Pulmonary artery endothelial cell (primary cell): Measurements from ENCODE around the gene ZNF565. TPM values are rescaled to one million over a fixed set of nuclear protein-coding genes. Genes with fewer than 3 reads are reported as not detected.
"Not testable (repeated sequence)": the region's sequence is repeated elsewhere in the genome, so short reads cannot be mapped to it uniquely, and the experiment has no call there.

Source experiments
- DNase-seq: peaks from one replicate; pipeline ENCODE4 v3.0.0-alpha.2; 2011; ENCODE audit warnings: low read depth, low spot score
- total RNA-seq: library from RNA; depleted of rRNA; stranded (reverse); fragments of >200 nt; gene quantifications from 2 replicates; pipeline ENCODE4 v1.2.3, GENCODE V29; 2014

The ZNF565 gene
- total RNA-seq, 1 donor from 2014 or later: 3.9 TPM

DNA sequence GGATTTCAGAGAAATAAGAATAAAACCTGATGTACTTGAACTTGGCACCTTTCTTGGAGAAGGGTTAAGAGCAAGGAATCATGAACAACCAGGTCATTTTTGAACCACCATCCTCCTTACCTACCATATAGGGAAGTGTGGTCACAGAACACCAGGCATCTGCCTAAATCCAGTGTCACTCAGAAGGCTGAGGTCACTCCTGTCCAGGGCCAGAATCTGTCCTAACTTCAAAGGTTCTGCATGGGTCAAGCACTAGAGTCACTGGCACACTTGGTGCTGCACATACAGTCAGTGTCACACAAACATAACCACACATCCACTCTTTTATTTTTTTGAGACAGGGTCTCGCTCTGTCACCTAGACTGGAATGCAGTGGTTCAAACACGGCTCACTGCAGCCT lies 1.6 kb downstream of the ZNF565 start:
- no peak for DNase-seq

- DNase-seq: no peak
These were observed 4.0 kb downstream of the ZNF565 start for GRCh38 chr19:36210497-36210896.

- no peak for DNase-seq
These were observed 5.1 kb downstream of the ZNF565 start for GRCh38 chr19:36209372-36209771.

GRCh38 chr19:36207605-36208252 lies 6.7 kb downstream of the ZNF565 start:
- no peak for DNase-seq

GRCh38 chr19:36203293-36203692 lies 11.2 kb downstream of the ZNF565 start:
- no peak for DNase-seq

DNA sequence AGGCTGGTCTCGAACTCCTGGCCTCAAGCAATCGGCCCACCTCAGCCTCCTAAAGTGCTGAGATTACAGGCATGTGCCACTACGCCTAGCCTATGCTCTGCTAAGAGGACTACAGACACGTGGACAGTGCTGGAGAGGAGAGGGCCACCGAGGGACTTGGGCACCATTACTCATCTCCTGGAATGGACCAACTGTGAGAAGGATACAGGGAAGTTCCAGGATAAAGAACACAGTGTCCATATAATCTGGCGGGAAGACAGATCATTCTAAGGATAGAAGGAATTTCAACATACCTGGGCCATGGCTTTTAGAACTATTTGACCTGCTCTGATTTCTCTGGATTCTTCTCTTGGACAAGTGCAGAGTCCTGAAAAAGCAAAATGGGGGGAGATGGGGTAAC lies 12.8 kb downstream of the ZNF565 start:
- no peak for DNase-seq

DNA sequence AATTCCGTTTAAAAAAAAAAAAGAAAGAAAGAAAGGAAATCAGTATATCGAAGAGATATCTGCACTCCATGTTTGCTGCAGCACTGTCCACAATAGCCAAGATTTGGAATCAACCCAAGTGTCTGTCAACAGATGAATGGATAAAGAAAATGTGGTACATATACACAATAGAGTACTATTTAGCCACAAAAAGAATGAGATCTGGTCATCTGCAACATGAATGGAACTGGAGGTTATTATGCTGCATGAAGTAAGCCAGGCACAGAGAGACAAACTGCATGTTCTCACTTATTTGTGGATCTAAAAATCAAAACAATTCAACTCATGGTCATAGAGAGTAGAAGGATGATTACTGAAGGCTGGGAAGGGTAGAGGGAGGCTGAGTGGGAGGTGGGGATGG lies 16.3 kb downstream of the ZNF565 start:
- no peak for DNase-seq

DNA sequence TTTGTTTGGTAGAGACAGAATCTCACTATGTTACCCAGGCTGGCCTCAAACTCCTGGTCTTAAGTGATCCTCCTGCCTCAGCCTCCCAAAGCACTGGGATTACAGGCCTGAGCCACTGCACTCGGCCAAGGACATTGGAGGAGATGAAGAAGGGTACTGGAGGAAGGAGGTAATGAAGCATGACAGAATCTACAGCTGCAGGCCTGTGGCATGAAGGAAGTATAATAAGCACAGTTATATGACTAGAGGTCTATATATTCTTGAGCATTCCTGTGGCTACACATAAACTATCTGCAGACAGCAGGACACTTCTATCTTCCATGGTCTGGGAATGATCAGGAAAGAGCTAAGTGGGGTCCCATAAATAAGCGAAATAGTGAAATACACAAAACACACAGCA lies 18.2 kb downstream of the ZNF565 start:
- no peak for DNase-seq

DNA sequence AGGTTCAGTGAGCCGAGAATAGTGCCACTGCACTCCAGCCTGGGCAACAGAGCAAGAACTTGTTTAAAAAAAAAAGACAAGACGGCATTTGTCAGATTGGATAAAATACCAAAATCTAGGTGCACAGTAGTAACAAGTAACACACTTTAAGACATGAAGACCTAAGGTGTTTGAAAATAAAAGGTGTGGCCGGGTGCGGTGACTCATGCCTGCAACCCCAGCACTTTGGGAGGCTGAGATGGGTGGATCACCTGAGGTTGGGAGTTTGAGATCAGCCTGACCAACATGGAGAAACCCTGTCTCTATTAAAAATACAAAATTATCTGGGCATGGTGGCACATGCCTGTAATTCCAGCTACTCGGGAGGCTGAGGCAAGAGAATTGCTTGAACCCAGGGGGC lies 27.7 kb downstream of the ZNF565 start:
- DNase-seq: not testable (repeated sequence)

DNA sequence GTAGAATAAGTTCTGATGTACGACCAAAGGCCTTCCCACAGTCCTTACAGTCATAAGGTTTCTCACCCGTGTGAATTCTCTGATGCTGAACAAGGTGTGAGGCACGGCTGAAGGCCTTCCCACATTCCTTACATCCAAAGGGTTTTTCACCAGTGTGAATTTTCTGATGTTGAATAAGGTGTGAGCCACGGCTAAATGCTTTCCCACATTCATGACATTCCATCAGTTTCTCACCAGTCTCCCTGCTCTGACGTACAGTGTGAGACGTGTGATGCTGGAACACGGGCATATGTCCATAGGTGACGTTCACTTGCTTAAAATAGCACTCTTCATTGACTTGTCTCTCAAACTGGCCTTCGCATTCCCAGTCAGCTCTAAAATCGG lies 31.2 kb downstream of the ZNF565 start:
- DNase-seq: no peak

DNA sequence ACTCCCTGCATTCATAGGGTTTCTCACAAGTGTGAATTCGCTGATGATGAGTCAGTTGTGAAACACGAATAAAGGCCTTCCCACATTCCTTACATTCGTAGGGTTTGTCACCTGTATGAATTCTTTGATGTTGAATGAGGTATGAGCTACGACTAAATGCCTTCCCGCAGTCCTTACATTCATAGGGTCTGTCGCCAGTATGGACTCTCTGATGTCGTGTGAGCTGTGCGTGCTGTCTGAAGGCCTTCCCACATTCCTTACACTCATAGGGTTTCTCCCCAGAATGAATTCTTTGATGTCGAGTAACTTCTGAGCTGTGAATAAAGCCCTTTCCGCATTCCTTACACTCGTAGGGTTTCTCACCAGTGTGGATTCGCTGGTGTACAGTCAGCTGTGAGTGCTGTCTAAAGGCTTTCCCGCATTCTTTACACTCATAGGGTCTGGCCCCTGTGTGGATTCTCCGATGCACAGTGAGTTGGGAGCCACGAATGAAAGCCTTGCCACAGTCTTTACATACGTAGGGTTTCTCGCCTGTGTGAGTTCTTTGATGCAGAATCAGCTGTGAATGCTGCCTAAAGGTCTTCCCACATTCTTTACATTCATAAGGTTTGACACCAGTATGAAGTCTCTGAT lies 31.7 kb downstream of the ZNF565 start:
- no peak for DNase-seq

GRCh38 chr19:36179077-36179476 lies 35.4 kb downstream of the ZNF565 start:
- DNase-seq: not testable (repeated sequence)

- DNase-seq: not testable (repeated sequence)
These were observed 40.6 kb downstream of the ZNF565 start for GRCh38 chr19:36173846-36174245.

DNA sequence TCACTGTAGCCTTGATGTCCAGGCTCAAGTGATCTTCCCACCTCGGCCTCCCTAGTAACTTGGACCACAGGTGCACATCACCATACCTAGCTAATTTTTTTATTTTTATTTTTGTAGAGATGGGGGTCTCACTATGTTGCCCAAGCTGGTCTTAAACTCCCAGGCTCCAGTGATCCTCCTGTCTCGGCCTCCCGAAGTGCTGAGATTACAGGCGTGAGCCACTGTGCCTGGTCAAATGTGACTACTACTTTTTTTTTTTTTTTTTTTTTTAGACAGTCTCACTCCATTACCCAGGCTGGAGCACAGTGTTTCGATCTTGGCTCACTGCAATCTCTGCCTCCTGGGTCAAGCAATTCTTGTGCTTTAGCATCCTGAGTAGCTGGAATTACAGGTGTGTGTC lies 41.6 kb downstream of the ZNF565 start:
- DNase-seq: no peak

GRCh38 chr19:36169084-36169760 lies 45.2 kb downstream of the ZNF565 start:
- peak; percentile 69 for DNase-seq

DNA sequence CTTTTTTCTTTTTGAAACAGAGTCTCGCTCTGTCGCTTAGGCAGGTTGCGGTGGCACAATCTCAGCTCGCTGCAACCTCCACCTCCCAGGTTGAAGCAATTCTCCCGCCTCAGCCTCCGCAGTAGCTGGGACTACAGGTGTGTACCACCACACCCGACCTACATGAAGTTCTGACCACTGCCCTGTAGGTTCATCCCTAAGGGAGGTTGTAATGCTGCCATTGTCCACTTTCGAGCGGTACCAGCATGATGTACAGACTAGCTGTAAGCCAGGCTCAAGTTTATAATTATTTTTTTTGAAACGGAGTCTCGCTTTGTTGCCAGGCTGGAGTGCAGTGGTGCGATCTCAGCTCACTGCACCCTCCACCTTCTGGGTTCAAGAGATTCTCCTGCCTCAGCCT lies 50.7 kb downstream of the ZNF565 start:
- no peak for DNase-seq

- DNase-seq: no peak
These were observed 53.5 kb downstream of the ZNF565 start for GRCh38 chr19:36160821-36161596.

- no peak for DNase-seq
These were observed 61.3 kb downstream of the ZNF565 start for GRCh38 chr19:36153126-36153525.

- no peak for DNase-seq
These were observed 61.9 kb downstream of the ZNF565 start, which contains the start of gene COX7A1 for GRCh38 chr19:36152352-36153091. TSS of gene COX7A1 (minus strand) at chr19:36152447. CDS start at chr19:36152407, 40 bp downstream.

DNA sequence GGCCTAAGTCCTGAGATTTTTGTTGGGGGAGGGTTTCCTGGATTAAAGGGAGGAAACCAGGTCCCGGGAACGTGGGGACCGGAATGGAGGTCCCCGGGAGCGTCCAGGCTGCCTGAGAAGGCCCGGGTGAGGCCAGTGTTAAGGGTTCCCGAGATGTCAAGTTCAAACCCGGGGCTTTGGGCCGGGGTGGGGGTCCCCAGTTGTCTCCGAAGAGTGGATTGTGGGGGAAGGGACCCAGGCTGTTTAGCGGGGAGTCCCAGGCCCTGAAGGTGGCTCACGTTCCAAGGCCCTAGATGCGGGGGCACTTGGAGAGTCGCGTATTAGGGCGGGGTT lies 62.5 kb downstream of the ZNF565 start:
- DNase-seq: no peak
